Astrocyte of the cerebellum (primary cell): ENCODE data around the gene B3GALT6.
A peak's percentile ranks its signal among the peaks of the same experiment; 100 is the strongest.

Experiments used
- DNase-seq: peaks from one replicate; pipeline ENCODE4 v3.0.0-alpha.2; 2011; ENCODE audit warnings: low read depth
- H3K4me3 ChIP-seq: 2 replicates; pipeline ENCODE4 v1.5.1; 2011; ENCODE audit warnings: mild to moderate bottlenecking, low read depth, low read length, moderate library complexity
- CTCF ChIP-seq: IDR thresholded peaks from 2 replicates; pipeline ENCODE4 v1.5.1; 2012; ENCODE audit warnings: low read length, low read depth, moderate library complexity, mild to moderate bottlenecking; ENCODE audit errors: missing control alignments
- in situ Hi-C: cut with HindIII; loops from 2 replicates; pipeline ENCODE4 v1.10.0; 2017; ENCODE audit warnings: low sequenced_read_pairs

B3GALT6 gene

GRCh38 chr1:1264026-1264425 lies 32.0 kb downstream of the B3GALT6 start:
- no peak for DNase-seq
- TF ChIP-seq CTCF, result no peak
- H3K4me3 ChIP-seq, result no peak overlapping the region
- in situ Hi-C loops, result no loop called here

- peak; percentile 53 for TF ChIP-seq CTCF
- DNase-seq, result peak; percentile 87
- H3K4me3 ChIP-seq, result no peak overlapping the region
- in situ Hi-C loops, result no loop called here
These were observed 32.8 kb downstream of the B3GALT6 start for GRCh38 chr1:1264868-1265272.

GRCh38 chr1:1267488-1268283 lies 35.6 kb downstream of the B3GALT6 start:
- no peak for TF ChIP-seq CTCF
- DNase-seq, result no peak
- in situ Hi-C loops, result no loop called here
- no peak overlapping the region for H3K4me3 ChIP-seq

DNA sequence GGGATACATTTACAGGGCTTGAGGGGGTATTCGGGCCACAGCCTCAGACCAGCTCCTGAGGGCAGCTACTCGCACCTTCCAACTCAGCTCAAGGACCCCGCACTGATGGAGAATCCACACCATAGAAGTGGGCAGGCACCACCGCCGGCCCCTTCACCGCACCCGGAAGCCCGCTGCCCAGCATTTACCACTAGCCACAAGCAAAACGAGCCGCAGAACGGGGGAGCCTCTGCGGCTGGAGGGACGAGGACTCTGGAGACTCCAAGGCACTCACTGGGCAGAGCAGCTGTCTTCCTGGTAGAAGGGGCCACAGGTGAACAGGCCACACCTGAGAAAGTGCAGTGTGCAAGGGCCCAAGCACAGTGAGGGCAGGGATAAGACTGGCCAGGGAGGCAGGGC lies 36.2 kb downstream of the B3GALT6 start:
- in situ Hi-C loops, result no loop called here
- no peak for TF ChIP-seq CTCF
- H3K4me3 ChIP-seq, result no peak overlapping the region
- DNase-seq, result no peak

- in situ Hi-C loops, result no loop called here
- TF ChIP-seq CTCF, result no peak
- no peak for DNase-seq
- H3K4me3 ChIP-seq, result no peak overlapping the region
These were observed 38.8 kb downstream of the B3GALT6 start for GRCh38 chr1:1270813-1271212.

DNA sequence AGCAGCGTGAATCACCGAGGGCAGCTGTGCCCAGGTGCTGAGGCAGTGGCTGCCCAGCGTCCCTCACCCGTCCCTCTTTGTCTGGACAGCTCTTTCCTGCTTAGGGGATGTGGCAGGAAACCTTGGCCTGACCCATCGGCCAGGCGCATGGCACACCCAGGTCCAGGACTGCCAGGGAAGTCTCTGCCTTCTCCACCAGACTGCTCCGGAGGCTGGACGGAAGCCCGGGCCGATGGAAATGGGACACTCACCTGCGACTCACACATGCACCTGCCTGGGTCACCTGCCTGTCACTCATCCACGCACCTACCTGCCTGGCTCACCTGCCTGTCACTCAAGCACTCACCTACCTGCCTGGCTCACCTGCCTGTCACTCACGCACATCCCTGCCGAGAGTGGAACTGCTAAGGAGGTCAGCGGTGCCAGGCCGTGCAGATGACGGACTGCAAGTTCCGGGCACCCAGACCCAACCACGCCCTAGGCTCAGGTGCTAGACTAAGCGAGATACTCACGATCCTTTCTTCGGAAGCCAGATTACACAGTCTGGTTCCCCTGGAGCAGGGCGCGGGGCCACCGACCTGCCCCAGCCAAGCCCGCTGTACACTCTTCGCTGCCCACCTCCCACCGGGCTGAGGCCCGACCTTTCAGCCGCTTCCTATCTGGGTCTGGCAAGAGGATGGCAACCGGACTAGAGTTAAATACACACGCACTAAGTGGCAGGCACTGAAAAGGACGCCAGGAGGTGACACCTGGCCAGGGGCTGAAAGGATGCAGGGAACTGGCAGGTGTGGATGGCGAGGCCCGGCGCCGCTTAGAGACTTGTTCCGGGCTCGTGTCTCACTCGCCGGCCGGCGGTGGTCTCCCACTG lies 40.5 kb downstream of the B3GALT6 start:
- DNase-seq, result no peak
- peak overlapping the region; percentile 84 for H3K4me3 ChIP-seq
- no peak for TF ChIP-seq CTCF
- in situ Hi-C loops, result no loop called here
